SK-N-SH (cell line): Measurements from ENCODE around the gene ALDH9A1.

Source experiments
- CTCF ChIP-seq: fragments of 200-600 bp; sonication (generic); IDR thresholded peaks from 2 replicates; pipeline ENCODE4 v1.6.1; 2017; ENCODE audit warnings: antibody characterized with exemption, mild to moderate bottlenecking, moderate library complexity
- ELF1 ChIP-seq: IDR thresholded peaks from 2 replicates; pipeline ENCODE4 v1.4.0; 2012
- FOXJ3 ChIP-seq: sonication (generic); formaldehyde crosslinking; IDR thresholded peaks from 2 replicates; pipeline ENCODE4 v1.5.1; 2020; ENCODE audit warnings: mild to moderate bottlenecking, missing genetic modification reagents
- FOXM1 ChIP-seq: IDR thresholded peaks from 2 replicates; pipeline ENCODE4 v1.4.0; 2012; ENCODE audit warnings: low read depth, mild to moderate bottlenecking
- PBX3 ChIP-seq: IDR thresholded peaks from 2 replicates; pipeline ENCODE4; 2012
- POLR2AphosphoS5 ChIP-seq: IDR thresholded peaks from 2 replicates; pipeline ENCODE4 v1.6.1; 2012; ENCODE audit warnings: low read depth, low read length
- RAD21 ChIP-seq: IDR thresholded peaks from 2 replicates; pipeline ENCODE4 v1.6.1; 2012; ENCODE audit warnings: mild to moderate bottlenecking, low read length
- RFX5 ChIP-seq: IDR thresholded peaks from 2 replicates; pipeline ENCODE4 v1.6.1; 2012; ENCODE audit warnings: mild to moderate bottlenecking, improper control_type of control experiment, low read length
- TAF1 ChIP-seq: IDR thresholded peaks from 2 replicates; pipeline ENCODE4 v1.6.1; 2012; ENCODE audit warnings: low read depth, mild to moderate bottlenecking, low read length, moderate library complexity, borderline replicate concordance
- USF2 ChIP-seq: fragments of 150-350 bp; IDR thresholded peaks from 2 replicates; pipeline ENCODE4 v1.6.1; 2017; ENCODE audit warnings: antibody characterized with exemption, low read length, low read depth, borderline replicate concordance

GRCh38 chr1:165726841-165727240, 28.5 kb upstream of the ALDH9A1 start:
- TF ChIP-seq CTCF: no peak
- TF ChIP-seq RAD21: no peak
- no peak for TF ChIP-seq FOXJ3 (CRISPR knock-in tag)
- TF ChIP-seq USF2: no peak
- no peak for TF ChIP-seq POLR2AphosphoS5
- no peak for TF ChIP-seq TAF1
- TF ChIP-seq PBX3: no peak
- TF ChIP-seq ELF1: no peak
- no peak for TF ChIP-seq RFX5
- no peak for TF ChIP-seq FOXM1
